Psoas muscle (tissue), 8 donors: ENCODE measurements around the gene VEGFB. TPM values are rescaled to one million over a fixed set of nuclear protein-coding genes. Genes with fewer than 3 reads are reported as not detected.

Source experiments
- ATAC-seq, 4 donors: fragments of 200-7000 bp; cut with Tn5 transposase; one replicate each; pipeline ENCODE4 v1.9.1; 2020; ENCODE audit warnings: moderate library complexity in 3 of 4, mild to moderate bottlenecking in 2 of 4
- DNase-seq, 2 donors: peaks; one replicate each; pipeline ENCODE4 v3.0.0-alpha.2; 2020
- H3K27ac ChIP-seq: fragments of 200-600 bp; one replicate; pipeline ENCODE4 v1.8.0; 2022
- H3K27me3 ChIP-seq, 3 donors: fragments of 200-600 bp in 1 of 3; one replicate each; pipeline versions ENCODE4 v1.6.1 to v1.8.0; 2013 to 2022; ENCODE audit warnings: low read length in 2 of 3, mild to moderate bottlenecking in 2 of 3, moderate library complexity in 1 of 3; ENCODE audit not compliant: insufficient read depth in 3 of 3
- H3K36me3 ChIP-seq, 2 donors: fragments of 200-600 bp in 1 of 2; one replicate each; pipeline versions ENCODE4 v1.6.1 to v1.8.0; 2013 to 2022; ENCODE audit warnings: low read depth in 1 of 2, mild to moderate bottlenecking in 1 of 2, moderate library complexity in 1 of 2; ENCODE audit not compliant: insufficient read depth in 1 of 2
- H3K4me1 ChIP-seq: fragments of 200-600 bp; one replicate; pipeline ENCODE4 v1.8.0; 2022
- H3K4me3 ChIP-seq: fragments of 200-600 bp; one replicate; pipeline ENCODE4 v1.8.0; 2022; ENCODE audit warnings: mild to moderate bottlenecking
- H3K9me3 ChIP-seq: fragments of 200-600 bp; one replicate; pipeline ENCODE4 v1.8.0; 2022
- WGBS, 3 donors: extraction: QIAGEN DNeasy Blood & Tissue Kit; methylation state at CpG; one replicate each; pipeline versions ENCODE4 v1.1.6 to v1.1.7; 2013; 5-methylcytosine and 5-hydroxymethylcytosine counted together
- intact Hi-C, 2 donors: fragments of 100-400 bp; cut with DNase I; formaldehyde crosslinking; loops; one replicate each; pipeline versions ENCODE4 v1.11.0 to v1.14.2; 2022
- polyA plus RNA-seq, 3 donors: library from polyadenylated mRNA; stranded (reverse); fragments of 200-250 nt; gene quantifications; one replicate each; pipeline ENCODE4 v1.2.3, GENCODE V29; 2013
- total RNA-seq, 4 donors: library from RNA; stranded (reverse); fragmentation: NEBNext Ultra II Directional in 2 of 4; extraction: Animal tissue kit (Norgen Biotek cat#: 25700) in 2 of 4; gene quantifications; one replicate each; pipeline versions ENCODE4 v1.2.1 to v1.2.4, GENCODE V29; 2021 to 2023
- TF ChIP-seq, protein P1 (sequence below): fragments of 200-600 bp; IDR thresholded peaks from one replicate; pipeline ENCODE4 v1.8.0; 2022; ENCODE audit warnings: antibody characterized with exemption
- donor health status: healthy with polysubstance abuse.
- donor health status: DM: no; HTN: no; CAD: no; lungs with moderate emphysema.
- donor health status: Bipolar disorder and iron deficiency.
- donor health status: healthy.
- donor health status: DM: yes; HTN: yes; CAD: no.
- donor health status: DM: no; HTN: no; CAD: no.
- donor health status: DM: no; HTN: no; CAD: no.
- donor health status: DM: yes; HTN: yes; CAD: no.

VEGFB gene
- total and polyA plus RNA-seq, 7 donors = 77.0 to 125 (median 100.0) TPM

DNA sequence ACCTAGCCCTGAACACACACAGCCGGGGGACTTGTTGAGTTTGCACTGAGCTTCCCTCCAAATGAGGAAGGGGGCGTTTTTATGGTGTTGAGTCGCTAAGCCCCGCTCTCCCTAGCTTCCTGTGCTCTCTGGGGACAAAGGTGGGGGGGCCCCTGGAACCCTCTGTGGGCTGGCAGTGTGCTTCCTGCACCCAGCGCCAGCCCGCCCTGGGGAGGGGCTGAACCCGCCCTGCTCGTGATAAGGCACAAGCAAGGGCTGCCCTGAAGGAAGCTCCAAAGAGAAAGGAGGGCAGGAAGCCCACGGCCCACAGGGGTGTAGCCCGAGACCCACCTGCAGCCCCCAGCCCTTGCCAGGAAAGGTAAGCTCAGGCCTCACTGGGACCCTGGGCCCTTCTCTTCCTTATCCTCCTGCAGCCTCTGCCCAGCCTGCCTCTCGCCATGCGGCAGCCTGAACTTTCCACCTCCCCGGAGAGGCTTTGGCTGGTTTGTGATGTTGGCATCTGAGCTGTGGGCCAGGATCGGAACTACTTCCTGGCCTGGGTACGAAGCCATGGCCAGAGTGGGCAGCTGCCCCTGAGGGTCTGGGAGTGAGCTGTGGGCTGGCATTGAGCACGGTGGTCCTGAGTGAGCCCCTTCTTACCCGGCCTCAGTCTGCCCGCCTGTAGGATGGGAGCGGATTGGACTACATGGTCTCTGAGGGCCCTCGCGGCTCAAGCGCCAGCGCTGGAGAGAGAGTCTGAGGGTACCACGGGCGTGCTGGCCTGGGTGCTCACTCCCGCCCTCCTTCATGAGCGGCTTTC lies 27.7 kb upstream of the VEGFB start, which contains the start of gene FERMT3:
Gene FERMT3 (plus strand): TSS at position 265 of the 799 bp plus-strand sequence. CDS start 644 bp downstream, outside the sequence.
- ATAC-seq (no peak), DNase-seq (peak; percentile 67 to 77)
- H3K9me3 ChIP-seq = no peaks in the 10 kb centered on the region
- peak within 1 kb of the TSS; percentile 71 for H3K27ac ChIP-seq
- TF ChIP-seq, protein P1, sequence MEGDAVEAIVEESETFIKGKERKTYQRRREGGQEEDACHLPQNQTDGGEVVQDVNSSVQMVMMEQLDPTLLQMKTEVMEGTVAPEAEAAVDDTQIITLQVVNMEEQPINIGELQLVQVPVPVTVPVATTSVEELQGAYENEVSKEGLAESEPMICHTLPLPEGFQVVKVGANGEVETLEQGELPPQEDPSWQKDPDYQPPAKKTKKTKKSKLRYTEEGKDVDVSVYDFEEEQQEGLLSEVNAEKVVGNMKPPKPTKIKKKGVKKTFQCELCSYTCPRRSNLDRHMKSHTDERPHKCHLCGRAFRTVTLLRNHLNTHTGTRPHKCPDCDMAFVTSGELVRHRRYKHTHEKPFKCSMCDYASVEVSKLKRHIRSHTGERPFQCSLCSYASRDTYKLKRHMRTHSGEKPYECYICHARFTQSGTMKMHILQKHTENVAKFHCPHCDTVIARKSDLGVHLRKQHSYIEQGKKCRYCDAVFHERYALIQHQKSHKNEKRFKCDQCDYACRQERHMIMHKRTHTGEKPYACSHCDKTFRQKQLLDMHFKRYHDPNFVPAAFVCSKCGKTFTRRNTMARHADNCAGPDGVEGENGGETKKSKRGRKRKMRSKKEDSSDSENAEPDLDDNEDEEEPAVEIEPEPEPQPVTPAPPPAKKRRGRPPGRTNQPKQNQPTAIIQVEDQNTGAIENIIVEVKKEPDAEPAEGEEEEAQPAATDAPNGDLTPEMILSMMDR = no peak
- peaks cover 7 to 56% of the 10 kb centered on the region in 2 donors for H3K36me3 ChIP-seq
- WGBS, 3 donors = 56 to 69% (median 62%) methylated on average over 22 to 27 of the region's 27 CpGs
- no peaks in the 10 kb centered on the region for H3K27me3 ChIP-seq
- peaks cover 11% of the 10 kb centered on the region for H3K4me1 ChIP-seq
- H3K4me3 ChIP-seq = peak within 1 kb of the TSS; percentile 58
- intact Hi-C loops = loop anchor here in 1 of 2 donors (5.0 kb wide), 1 partner anchor 96 kb away; the partner anchor contains the start of gene CATSPERZ

DNA sequence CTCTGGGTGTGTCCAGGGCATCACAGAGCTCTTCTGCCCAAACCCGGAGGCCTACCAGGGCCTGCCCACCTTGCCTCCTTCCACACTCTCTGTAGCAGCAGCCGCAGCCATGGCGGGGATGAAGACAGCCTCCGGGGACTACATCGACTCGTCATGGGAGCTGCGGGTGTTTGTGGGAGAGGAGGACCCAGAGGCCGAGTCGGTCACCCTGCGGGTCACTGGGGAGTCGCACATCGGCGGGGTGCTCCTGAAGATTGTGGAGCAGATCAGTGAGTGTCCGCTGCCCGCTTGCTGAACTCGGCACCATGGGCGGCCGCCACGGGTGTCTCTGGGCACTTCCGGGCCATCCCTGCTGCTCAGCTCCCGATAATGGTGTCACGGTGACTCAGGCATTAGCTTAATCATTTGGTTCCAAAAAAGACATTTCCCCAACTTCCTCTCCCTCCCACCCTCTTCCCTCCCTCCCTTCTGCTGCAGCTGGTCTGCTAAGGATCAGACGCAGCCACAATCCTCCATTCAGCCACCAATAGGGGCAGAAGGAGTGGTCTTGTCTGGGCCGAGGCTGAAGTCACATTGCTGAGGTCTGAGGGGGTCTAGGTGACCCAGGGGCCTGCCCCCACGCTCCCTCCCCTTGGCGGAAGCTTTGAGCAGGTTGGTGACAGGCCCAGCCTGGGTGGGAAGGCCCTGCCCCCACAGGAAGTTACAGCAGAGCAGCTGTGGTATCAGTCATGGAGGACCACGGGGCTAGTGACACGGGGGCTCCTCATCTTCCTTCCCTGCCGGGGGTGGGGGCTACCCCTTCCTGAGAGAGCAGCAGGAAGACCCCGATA lies 26.9 kb upstream of the VEGFB start:
- TF ChIP-seq, protein P1 = no peak
- ATAC-seq = peak; percentile 26 to 48 (median 38)
- Histone ChIP-seq H3K9me3 (no peaks in the 10 kb centered on the region), H3K27ac (peak overlapping the region; percentile 71), H3K27me3 (no peaks in the 10 kb centered on the region), H3K4me1 (peaks cover 11% of the 10 kb centered on the region), H3K36me3 (peaks cover 7 to 56% of the 10 kb centered on the region in 2 donors), H3K4me3 (peak overlapping the region; percentile 58)
- 28 to 35% (median 34%) methylated on average over 22 to 30 of the region's 30 CpGs for WGBS, 3 donors
- DNase-seq = peak; percentile 81 to 87
- intact Hi-C loops = loop anchor here in 1 of 2 donors (5.0 kb wide), 1 partner anchor 95 kb away; the partner anchor contains the start of gene CATSPERZ

DNA sequence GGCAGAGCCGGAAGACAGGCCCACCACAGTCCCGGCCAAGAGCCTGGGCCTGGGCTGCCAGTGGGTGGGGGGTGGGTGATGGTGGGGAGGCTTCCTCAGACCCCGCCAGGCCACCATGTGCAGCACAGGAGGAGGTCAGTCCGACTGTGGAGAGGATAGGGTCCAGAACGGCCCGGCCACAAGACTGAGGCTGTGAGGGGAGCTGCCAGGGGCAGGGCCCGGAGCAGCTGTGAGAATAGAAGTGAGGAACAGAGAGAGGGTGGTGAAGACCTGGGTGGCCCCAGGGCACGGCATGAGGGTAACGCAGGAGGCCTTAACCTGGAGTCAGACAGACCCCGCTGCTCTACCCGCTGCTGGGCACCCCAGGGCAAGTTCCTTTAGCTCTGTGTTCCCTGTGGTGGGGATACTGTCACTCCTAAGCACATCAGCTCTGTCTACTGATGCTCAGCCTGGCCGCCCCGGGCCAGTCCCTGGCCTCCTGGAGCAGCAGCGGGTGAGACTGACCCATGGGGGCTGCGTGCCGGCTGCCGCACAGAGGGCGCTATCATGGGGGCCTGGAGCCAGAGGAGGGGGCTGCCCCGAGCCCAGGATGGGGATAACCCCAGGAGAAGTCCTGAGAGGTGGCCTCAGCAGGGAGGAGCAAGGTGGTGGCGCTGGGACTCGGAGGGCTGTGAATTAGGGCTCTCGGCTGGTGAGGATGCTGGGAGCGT lies 26.1 kb upstream of the VEGFB start:
- Histone ChIP-seq H3K27me3 (no peaks in the 10 kb centered on the region), H3K4me3 (peak overlapping the region; percentile 58), H3K36me3 (peaks cover 3 to 50% of the 10 kb centered on the region in 2 donors), H3K4me1 (peaks cover 11% of the 10 kb centered on the region), H3K27ac (peak overlapping the region; percentile 71), H3K9me3 (no peaks in the 10 kb centered on the region)
- ATAC-seq (peak in 1 of 4 donors; percentile 1), DNase-seq (no peak)
- TF ChIP-seq, protein P1 = no peak
- intact Hi-C loops = loop anchor here in 1 of 2 donors (5.0 kb wide), 1 partner anchor 94 kb away; the partner anchor contains the start of gene CATSPERZ
- 62 to 73% (median 69%) methylated on average over 23 of the region's 23 CpGs for WGBS, 3 donors

DNA sequence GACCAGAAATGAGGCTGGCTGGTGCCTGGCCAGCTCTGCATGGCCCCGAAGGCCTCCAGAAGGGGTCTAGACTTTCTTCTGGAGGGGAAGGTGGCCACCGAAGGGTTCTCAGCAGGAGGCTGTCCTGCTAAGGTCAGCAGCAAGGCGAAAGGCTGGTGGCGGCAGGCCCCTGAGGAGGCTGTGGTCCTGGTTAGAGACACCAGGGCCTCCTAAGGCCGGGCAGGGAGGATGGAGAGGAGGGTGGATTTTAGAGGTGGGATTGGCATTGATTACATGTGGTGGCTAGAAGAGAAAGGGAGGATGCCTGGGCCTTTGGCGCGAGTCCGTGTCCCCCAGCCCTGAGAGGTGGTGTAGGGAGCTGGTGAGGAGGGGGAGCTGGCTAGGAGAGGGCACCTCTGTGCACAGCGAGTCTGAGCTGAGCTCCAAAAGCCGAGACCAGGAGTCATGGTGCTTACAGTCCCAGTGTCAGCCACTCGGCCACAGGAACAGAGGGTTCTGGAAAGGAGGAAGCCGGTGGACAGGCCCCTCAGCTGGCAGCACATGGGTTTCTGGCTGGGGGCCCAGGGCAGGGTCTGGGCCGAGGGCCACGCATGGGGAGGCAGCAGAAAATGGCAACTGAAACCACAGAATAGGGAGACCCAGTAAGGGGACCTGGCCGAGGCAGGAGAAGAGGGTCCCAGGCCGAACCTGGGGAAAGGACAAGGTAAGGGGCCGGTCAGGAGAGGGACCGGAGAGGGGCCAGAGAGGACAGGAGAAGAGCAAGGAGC lies 25.4 kb upstream of the VEGFB start:
- 73 to 81% (median 78%) methylated on average over 18 of the region's 18 CpGs for WGBS, 3 donors
- DNase-seq = no peak
- Histone ChIP-seq H3K36me3 (peaks cover 3 to 43% of the 10 kb centered on the region in 2 donors), H3K9me3 (no peaks in the 10 kb centered on the region), H3K27ac (no peak overlapping the region), H3K27me3 (no peaks in the 10 kb centered on the region), H3K4me1 (peaks cover 11% of the 10 kb centered on the region), H3K4me3 (peak overlapping the region; percentile 58)
- intact Hi-C loops = loop anchor here in 1 of 2 donors (5.0 kb wide), 1 partner anchor 93 kb away; the partner anchor contains the start of gene CATSPERZ
- TF ChIP-seq, protein P1 = no peak
- no peak for ATAC-seq
